IMR-90 (cell line): ENCODE measurements around the gene ADGRL3. TPM values are rescaled to one million over a fixed set of nuclear protein-coding genes. Genes with fewer than 3 reads are reported as not detected.

Experiments
- ATAC-seq: fragments of 200-7000 bp; cut with Tn5 transposase; 2 replicates; pipeline ENCODE4 v1.9.1; 2020; ENCODE audit warnings: low read depth, mild to moderate bottlenecking, moderate library complexity
- BruUV-seq: library from RNA; stranded (reverse); fragments of 400-500 nt; replicated peaks from 2 replicates; lab custom pipeline; 2021; lab: Mats Ljungman, UMichigan
- CTCF ChIA-PET: fragments of 300-600 bp; formaldehyde crosslinking; extraction: SDS; loops from one replicate; lab custom pipeline; 2021; ENCODE audit warnings: antibody characterized with exemption; lab: Yijun Ruan, JAX
- POLR2A ChIA-PET: fragments of 300-600 bp; sonication (Branson Sonifier 250); formaldehyde crosslinking; loops from one replicate; lab custom pipeline; 2022; ENCODE audit warnings: antibody characterized with exemption; ENCODE audit not compliant: unreplicated experiment; lab: Charles Lee
- DNase-seq: peaks from one replicate; pipeline ENCODE4 v3.0.0; 2013
- H2AFZ ChIP-seq: replicated peaks from 2 replicates; pipeline ENCODE3; 2013; ENCODE audit warnings: low read length, mild to moderate bottlenecking; ENCODE audit not compliant: poor library complexity
- H2AK5ac ChIP-seq: 2 replicates; pipeline ENCODE4 v1.6.1; 2013; ENCODE audit warnings: low read depth, low read length, inconsistent platforms
- H2AK9ac ChIP-seq: replicated peaks from 2 replicates; pipeline ENCODE3; 2013; ENCODE audit warnings: mild to moderate bottlenecking, low read depth, low read length, moderate library complexity; ENCODE audit not compliant: poor library complexity
- H2BK120ac ChIP-seq: 2 replicates; pipeline ENCODE4 v1.6.1; 2013; ENCODE audit warnings: low read depth, low read length, inconsistent platforms
- H2BK15ac ChIP-seq: 3 replicates; pipeline ENCODE4 v1.6.1; 2013; ENCODE audit warnings: low read depth, low read length, inconsistent platforms
- H2BK20ac ChIP-seq: 2 replicates; pipeline ENCODE4 v1.6.1; 2013; ENCODE audit warnings: low read depth, mild to moderate bottlenecking, inconsistent platforms, low read length, moderate library complexity
- H2BK5ac ChIP-seq: 2 replicates; pipeline ENCODE4 v1.6.1; 2013; ENCODE audit warnings: mild to moderate bottlenecking, low read depth, low read length, inconsistent platforms; ENCODE audit not compliant: poor library complexity, severe bottlenecking
- H3K14ac ChIP-seq: replicated peaks from 2 replicates; pipeline ENCODE4 v1.6.1; 2013; ENCODE audit warnings: low read depth, low read length, inconsistent platforms
- H3K18ac ChIP-seq: 2 replicates; pipeline ENCODE4 v1.6.1; 2013; ENCODE audit warnings: low read depth, low read length, control low read depth
- H3K23ac ChIP-seq: 2 replicates; pipeline ENCODE4 v1.6.1; 2013; ENCODE audit warnings: low read depth, low read length, inconsistent platforms
- H3K27ac ChIP-seq: 2 replicates; pipeline ENCODE4 v1.5.1; 2013; ENCODE audit warnings: mild to moderate bottlenecking, control low read depth, low read length; ENCODE audit not compliant: insufficient read depth
- H3K27me3 ChIP-seq: 2 replicates; pipeline ENCODE4 v1.6.1; 2013; ENCODE audit warnings: low read length; ENCODE audit not compliant: control insufficient read depth, insufficient read depth
- H3K36me3 ChIP-seq: 2 replicates; pipeline ENCODE4 v1.6.1; 2013; ENCODE audit warnings: low read length, mixed read lengths; ENCODE audit not compliant: control insufficient read depth, insufficient read depth
- H3K4ac ChIP-seq: 2 replicates; pipeline ENCODE4 v1.6.1; 2013; ENCODE audit warnings: low read depth, low read length, inconsistent platforms
- H3K4me1 ChIP-seq: 2 replicates; pipeline ENCODE4 v1.6.1; 2013; ENCODE audit warnings: low read length, mixed read lengths; ENCODE audit not compliant: control insufficient read depth, insufficient read depth
- H3K4me2 ChIP-seq: 2 replicates; pipeline ENCODE4 v1.6.1; 2013; ENCODE audit warnings: low read depth, mild to moderate bottlenecking, control low read depth, low read length, moderate library complexity
- H3K4me3 ChIP-seq: 2 replicates; pipeline ENCODE4 v1.5.1; 2013; ENCODE audit warnings: low read depth, mild to moderate bottlenecking, control low read depth, low read length, moderate library complexity; ENCODE audit not compliant: insufficient read depth
- H3K56ac ChIP-seq: 2 replicates; pipeline ENCODE4 v1.6.1; 2013; ENCODE audit warnings: low read length, inconsistent platforms; ENCODE audit not compliant: insufficient read depth; ENCODE audit errors: extremely low read depth
- H3K79me1 ChIP-seq, 2 experiments: 2 replicates each; pipeline ENCODE4 v1.6.1; 2013; ENCODE audit warnings: low read length in 2 of 2, inconsistent platforms in 1 of 2, low read depth in 1 of 2
- H3K9ac ChIP-seq: 2 replicates; pipeline ENCODE4 v1.6.1; 2013; ENCODE audit warnings: low read depth, low read length, control low read depth
- H3K9me1 ChIP-seq: 2 replicates; pipeline ENCODE4 v1.6.1; 2013; ENCODE audit warnings: low read length, inconsistent platforms; ENCODE audit not compliant: insufficient read depth
- H3K9me3 ChIP-seq: 2 replicates; pipeline ENCODE4 v1.6.1; 2013; ENCODE audit warnings: low read length; ENCODE audit not compliant: control insufficient read depth, insufficient read depth
- H4K20me1 ChIP-seq: 2 replicates; pipeline ENCODE4 v1.6.1; 2013; ENCODE audit warnings: low read length, inconsistent platforms; ENCODE audit not compliant: insufficient read depth
- H4K5ac ChIP-seq: 2 replicates; pipeline ENCODE4 v1.6.1; 2013; ENCODE audit warnings: mild to moderate bottlenecking, low read depth, low read length, control low read depth
- H4K8ac ChIP-seq, 2 experiments: 2 replicates each; pipeline ENCODE4 v1.6.1; 2013; ENCODE audit warnings: low read depth in 2 of 2, low read length in 2 of 2, control low read depth in 1 of 2, inconsistent platforms in 1 of 2
- H4K91ac ChIP-seq: 2 replicates; pipeline ENCODE4 v1.6.1; 2013; ENCODE audit warnings: low read depth, low read length, inconsistent platforms; ENCODE audit not compliant: insufficient read depth
- CEBPB ChIP-seq: IDR thresholded peaks from 2 replicates; pipeline ENCODE4 v1.6.1; 2012; ENCODE audit warnings: low read depth, low read length, improper control_type of control experiment
- ELK1 ChIP-seq: fragments of 150-350 bp; IDR thresholded peaks from 2 replicates; pipeline ENCODE4 v1.6.1; 2016; ENCODE audit warnings: low read depth, mild to moderate bottlenecking, low read length, moderate library complexity, borderline replicate concordance
- FOS ChIP-seq: fragments of 150-350 bp; IDR thresholded peaks from 2 replicates; pipeline ENCODE4 v1.6.1; 2016; ENCODE audit warnings: low read depth, low read length
- MAZ ChIP-seq: IDR thresholded peaks from 2 replicates; pipeline ENCODE4 v1.6.1; 2012; ENCODE audit warnings: low read depth, mild to moderate bottlenecking, low read length, improper control_type of control experiment, moderate library complexity, borderline replicate concordance
- MXI1 ChIP-seq: IDR thresholded peaks from 2 replicates; pipeline ENCODE4 v1.6.1; 2012; ENCODE audit warnings: low read depth, mild to moderate bottlenecking, low read length, moderate library complexity, borderline replicate concordance
- NFE2L2 ChIP-seq: fragments of 150-350 bp; IDR thresholded peaks from 2 replicates; pipeline ENCODE4 v1.6.1; 2016; ENCODE audit warnings: low read depth, mild to moderate bottlenecking, low read length
- POLR2A ChIP-seq: IDR thresholded peaks from 2 replicates; pipeline ENCODE4 v1.6.1; 2012; ENCODE audit warnings: mild to moderate bottlenecking, low read depth, low read length
- RAD21 ChIP-seq: IDR thresholded peaks from 2 replicates; pipeline ENCODE4 v1.6.1; 2012; ENCODE audit warnings: low read length, improper control_type of control experiment
- RCOR1 ChIP-seq: IDR thresholded peaks from 2 replicates; pipeline ENCODE4 v1.6.1; 2012; ENCODE audit warnings: mild to moderate bottlenecking, low read length, improper control_type of control experiment; ENCODE audit not compliant: insufficient replicate concordance
- RFX5 ChIP-seq: IDR thresholded peaks from 2 replicates; pipeline ENCODE4 v1.8.0; 2012; ENCODE audit warnings: low read depth, mild to moderate bottlenecking, low read length, moderate library complexity
- SMC3 ChIP-seq: fragments of 150-350 bp; IDR thresholded peaks from 2 replicates; pipeline ENCODE4 v1.6.1; 2016; ENCODE audit warnings: low read depth, mild to moderate bottlenecking, antibody characterized with exemption, low read length, moderate library complexity
- USF2 ChIP-seq: fragments of 150-350 bp; IDR thresholded peaks from 2 replicates; pipeline ENCODE4 v1.6.1; 2017; ENCODE audit warnings: mild to moderate bottlenecking, antibody characterized with exemption, low read length, low read depth
- WGBS, 2 experiments: methylation state at CpG; one replicate each; pipeline versions ENCODE4 v1.1.5 to v1.1.7; 2013; ENCODE audit warnings: missing lambda C conversion rate in 2 of 2; ENCODE audit not compliant: insufficient read length in 1 of 2; ENCODE audit errors: extremely low coverage in 2 of 2; 5-methylcytosine and 5-hydroxymethylcytosine counted together
- dilution Hi-C: fragments of 300-500 bp; cut with HindIII; formaldehyde crosslinking; loops from one replicate; pipeline ENCODE4 v1.14.3; 2018; ENCODE audit warnings: low sequenced_read_pairs; ENCODE audit not compliant: unreplicated experiment
- in situ Hi-C: fragments of 300-500 bp; cut with MboI; formaldehyde crosslinking; loops from 3 replicates; pipeline ENCODE4 v1.14.3; 2019; ENCODE audit warnings: low sequenced_read_pairs, inconsistent platforms, mixed read lengths
- intact Hi-C: fragments of 100-400 bp; cut with micrococcal nuclease; formaldehyde crosslinking; loops from 2 replicates; pipeline ENCODE4 v1.10.0; 2022
- polyA plus RNA-seq, 3 experiments: library from polyadenylated mRNA; depleted of rRNA; stranded (reverse); fragments of >200 nt; gene quantifications; 2 replicates each; pipeline ENCODE4 v1.2.3, GENCODE V29; 2012; ENCODE audit warnings: low replicate concordance in 1 of 3
- total RNA-seq: library from RNA; depleted of rRNA; stranded (reverse); fragments of >200 nt; gene quantifications from 2 replicates; pipeline ENCODE4 v1.2.3, GENCODE V29; 2012

ADGRL3 gene
- total and polyA plus RNA-seq, 2 of the 4 experiments (the other 2 are of a cell fraction) = 0.46 to 2.5 TPM

GRCh38 chr4:61517144-61517543 is 317.0 kb downstream of the ADGRL3 start:
- no peaks in the 10 kb centered on the region for H3K9me3 ChIP-seq
- WGBS, 2 experiments = 53% methylated on average over 6 of the region's 20 CpGs; no CpG with 5 or more reads in 1 of the 2 experiments
- no peaks in the 10 kb centered on the region for H3K27me3 ChIP-seq
- TF ChIP-seq FOS = no peak
- TF ChIP-seq RFX5 = no peak
- no peak for TF ChIP-seq MXI1
- no peak for TF ChIP-seq NFE2L2
- no peak for TF ChIP-seq USF2
- no peak for TF ChIP-seq CEBPB
- TF ChIP-seq POLR2A = no peak
- no peak for TF ChIP-seq ELK1
- TF ChIP-seq RAD21 = no peak
- no peak for TF ChIP-seq RCOR1
- TF ChIP-seq SMC3 = no peak
- TF ChIP-seq MAZ = no peak
- H2BK120ac ChIP-seq = no peak overlapping the region
- H3K14ac ChIP-seq = no peak overlapping the region
- H3K4me3 ChIP-seq = no peak overlapping the region
- ChIA-PET POLR2A (no interaction called here), CTCF (no interaction called here)
- H3K27ac ChIP-seq = no peak overlapping the region
- DNase-seq = no peak
- H2BK20ac ChIP-seq = no peak overlapping the region
- BruUV-seq = no TSS peak
- H3K9ac ChIP-seq = no peak overlapping the region
- H3K18ac ChIP-seq = no peak overlapping the region
- no peak overlapping the region for H4K5ac ChIP-seq
- H3K56ac ChIP-seq = no peak overlapping the region
- intact Hi-C loops = no loop called here
- dilution Hi-C loops = no loop called here
- no peak overlapping the region for H2BK15ac ChIP-seq
- no peak for ATAC-seq
- no peak overlapping the region for H3K4ac ChIP-seq
- H3K36me3 ChIP-seq = no peaks in the 10 kb centered on the region
- no peaks in the 10 kb centered on the region for H3K9me1 ChIP-seq
- no peak overlapping the region for H2BK5ac ChIP-seq
- H4K8ac ChIP-seq = no peak overlapping the region
- H2AK5ac ChIP-seq = no peak overlapping the region
- H3K4me2 ChIP-seq = no peak overlapping the region
- H3K23ac ChIP-seq = no peak overlapping the region
- H4K20me1 ChIP-seq = no peaks in the 10 kb centered on the region
- no peaks in the 10 kb centered on the region for H3K79me1 ChIP-seq
- in situ Hi-C loops = no loop called here
- H4K91ac ChIP-seq = no peak overlapping the region
- H2AFZ ChIP-seq = peak overlapping the region; percentile 6
- H2AK9ac ChIP-seq = no peak overlapping the region
- no peaks in the 10 kb centered on the region for H3K4me1 ChIP-seq
